SHP77 treated with DMSO at 0.1 percent for 48 hours (cell line): Measurements from ENCODE around the gene NLGN1.

Experiments
- DNase-seq: peaks from one replicate; lab custom pipeline; 2025; lab: John Stamatoyannopoulos, UW

Gene NLGN1

DNA sequence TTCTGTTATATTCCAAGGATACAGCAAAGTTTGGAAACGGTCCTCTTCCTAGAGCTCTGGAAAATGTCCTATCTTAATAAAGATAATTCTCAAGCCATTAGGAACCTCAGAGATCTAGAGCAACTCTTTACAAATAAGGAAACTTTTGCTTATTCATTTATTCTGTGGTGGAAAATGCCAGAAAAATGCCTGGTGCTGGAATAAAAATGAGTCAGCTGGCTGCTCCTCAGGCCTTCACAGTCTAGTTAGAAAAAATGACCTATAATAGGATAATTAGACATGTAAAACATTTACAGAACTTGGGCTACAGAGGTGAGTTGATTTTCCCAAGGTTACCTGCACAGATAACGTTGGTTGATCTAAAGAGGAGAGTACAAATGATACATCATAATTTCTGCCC lies 372.5 kb downstream of the NLGN1 start:
- DNase-seq, result no peak

DNA sequence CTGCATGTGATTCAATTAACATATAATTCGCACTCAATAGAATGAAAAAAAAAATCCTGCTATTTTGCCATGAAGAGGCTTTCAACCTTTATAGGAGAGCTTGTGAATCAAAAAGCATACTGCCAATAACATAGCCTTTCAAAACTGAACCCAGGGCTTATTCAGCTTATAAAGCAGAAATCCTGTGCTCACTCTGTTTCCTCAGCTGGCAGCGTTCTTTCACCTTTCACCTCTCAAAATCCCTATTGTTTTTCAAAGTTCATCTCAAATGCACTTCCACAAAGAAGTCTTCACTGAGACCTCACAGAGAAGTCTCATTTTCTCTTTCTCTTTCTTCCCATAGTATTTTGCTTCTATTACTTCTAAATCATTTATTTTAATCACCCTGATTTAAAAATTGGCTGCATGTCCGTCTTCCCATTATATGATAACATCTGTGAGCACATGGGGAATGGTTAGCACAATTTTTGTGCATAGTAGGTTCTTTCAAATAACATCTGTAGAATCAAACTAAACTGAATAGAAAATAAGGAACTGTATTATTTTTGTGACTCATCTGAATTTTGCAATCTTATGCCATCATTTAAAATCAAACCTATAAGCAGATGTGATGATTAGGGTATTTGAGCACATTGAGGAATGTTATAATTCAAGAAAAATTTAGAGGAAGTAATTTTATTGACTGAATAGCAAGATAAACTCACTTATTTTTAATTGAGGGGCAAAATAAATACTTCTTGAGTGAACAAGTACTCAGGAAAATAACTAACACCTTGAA lies 373.4 kb downstream of the NLGN1 start:
- no peak for DNase-seq

DNA sequence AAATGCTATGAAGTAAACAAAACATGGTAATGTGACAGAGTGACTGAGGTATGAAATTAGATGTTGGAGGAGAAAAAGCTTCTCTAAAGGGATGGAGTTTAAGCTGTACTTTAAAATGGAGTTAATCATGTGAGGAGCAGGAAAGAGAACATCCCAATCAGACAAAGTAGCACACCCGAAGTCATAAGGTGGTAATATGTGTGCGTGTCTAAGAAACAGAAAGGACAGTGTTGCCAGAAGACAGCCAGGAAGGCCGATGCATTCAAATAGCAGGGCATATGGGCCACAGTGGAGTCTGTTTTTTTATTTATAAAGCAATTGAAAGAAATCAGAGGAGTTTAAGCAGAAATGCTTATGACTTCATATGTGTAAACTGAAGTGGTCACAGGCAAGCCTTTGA lies 376.3 kb downstream of the NLGN1 start:
- DNase-seq, result no peak

DNA sequence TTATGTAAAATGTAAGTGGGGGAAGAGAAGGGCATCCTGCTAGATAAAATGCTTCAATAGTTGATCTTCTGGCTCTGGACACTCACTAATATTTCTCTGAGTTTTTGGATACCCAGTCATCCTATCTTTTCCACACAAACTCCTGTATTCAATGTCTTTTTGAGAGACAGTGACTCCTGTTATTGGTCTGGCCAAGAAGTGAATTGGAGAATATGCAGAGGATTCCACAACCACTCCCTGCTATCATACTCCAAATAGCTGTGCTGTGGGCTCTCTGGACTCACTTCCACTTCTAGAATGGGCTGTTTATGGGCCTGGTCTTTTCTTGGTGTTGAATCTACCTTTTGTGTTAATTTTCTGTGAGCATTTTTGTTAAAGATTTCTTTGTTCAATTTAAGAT lies 376.8 kb downstream of the NLGN1 start:
- no peak for DNase-seq

DNA sequence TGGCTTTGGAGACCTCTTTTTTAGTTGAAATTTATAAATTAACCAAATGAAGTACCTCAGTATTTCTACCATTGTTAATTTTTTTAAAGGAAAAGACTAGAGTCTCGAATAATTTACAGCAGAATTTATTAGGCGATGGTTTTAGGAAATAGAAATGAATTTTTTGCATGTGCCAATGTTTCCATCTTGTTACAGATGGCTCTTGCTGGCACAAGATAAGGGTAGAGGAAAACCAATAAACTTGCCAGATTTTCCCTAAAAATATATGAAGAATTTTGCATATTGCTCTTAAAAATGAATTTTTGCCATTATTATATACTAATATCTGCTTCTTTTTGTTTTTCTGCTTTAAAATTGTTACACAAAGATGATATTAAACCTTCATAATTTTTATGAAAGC lies 380.7 kb downstream of the NLGN1 start:
- DNase-seq, result no peak

DNA sequence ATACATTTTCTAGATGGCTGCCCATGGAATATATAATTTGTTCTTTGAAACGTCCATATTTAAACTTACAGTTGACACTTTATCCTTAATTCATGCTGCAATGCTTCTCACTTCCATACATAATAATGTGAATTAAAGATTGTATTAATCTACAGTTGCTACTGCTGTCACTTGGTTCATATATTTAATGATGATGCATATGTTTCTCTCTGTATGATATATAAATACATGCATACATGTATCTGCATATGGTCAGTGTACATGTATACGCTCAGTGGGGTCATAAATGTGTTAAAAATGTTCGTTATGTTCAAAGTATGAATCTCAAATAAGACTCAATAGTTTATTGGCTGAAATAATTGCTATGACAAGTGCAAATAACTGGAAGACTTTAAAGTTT lies 382.5 kb downstream of the NLGN1 start:
- DNase-seq, result no peak

DNA sequence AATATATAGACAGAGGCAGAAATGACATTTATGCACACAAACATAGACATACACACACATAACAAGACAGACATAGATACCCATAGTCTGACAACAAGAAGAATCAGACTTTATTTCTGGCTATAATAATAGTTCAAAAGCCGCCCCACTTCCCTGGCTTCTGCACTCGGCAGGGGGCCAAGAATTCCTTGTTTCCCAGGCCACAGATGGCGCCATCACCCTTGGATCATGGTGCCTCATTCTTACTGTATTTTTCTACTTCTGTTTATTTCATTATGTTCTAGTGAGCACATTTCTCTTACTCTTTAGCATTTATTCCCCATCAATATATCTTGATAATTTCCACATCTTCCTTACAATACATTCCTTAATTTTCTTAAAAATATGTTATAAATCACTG lies 387.5 kb downstream of the NLGN1 start:
- no peak for DNase-seq

DNA sequence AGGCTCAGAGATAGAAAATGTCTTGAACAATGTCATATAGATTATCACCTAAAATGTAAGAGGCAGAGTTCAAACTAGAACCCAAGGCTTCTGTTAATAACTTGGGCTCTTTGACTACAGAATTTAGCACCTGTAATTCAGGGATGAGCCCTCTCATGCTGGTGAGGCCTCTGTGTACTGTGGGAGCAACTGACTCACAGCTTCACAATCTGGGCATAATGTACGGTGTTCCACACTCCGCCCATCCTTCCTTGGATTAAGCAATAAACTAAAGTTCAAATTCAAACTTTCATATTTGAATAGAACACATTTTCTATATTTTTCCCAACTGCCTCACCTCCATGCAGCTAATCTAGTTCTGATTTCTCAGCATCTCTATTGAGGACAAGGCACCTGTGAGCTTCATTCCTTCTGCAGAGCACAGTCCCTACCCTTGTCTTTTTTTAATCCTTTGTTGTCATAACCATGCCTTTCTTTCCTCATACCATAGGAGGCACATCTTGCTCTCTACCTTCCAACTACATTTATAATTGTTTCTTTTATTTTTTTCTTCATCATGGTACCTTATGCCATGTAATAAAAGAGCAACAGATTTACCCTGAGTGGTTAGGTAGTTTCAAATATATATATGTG lies 392.1 kb downstream of the NLGN1 start:
- no peak for DNase-seq

DNA sequence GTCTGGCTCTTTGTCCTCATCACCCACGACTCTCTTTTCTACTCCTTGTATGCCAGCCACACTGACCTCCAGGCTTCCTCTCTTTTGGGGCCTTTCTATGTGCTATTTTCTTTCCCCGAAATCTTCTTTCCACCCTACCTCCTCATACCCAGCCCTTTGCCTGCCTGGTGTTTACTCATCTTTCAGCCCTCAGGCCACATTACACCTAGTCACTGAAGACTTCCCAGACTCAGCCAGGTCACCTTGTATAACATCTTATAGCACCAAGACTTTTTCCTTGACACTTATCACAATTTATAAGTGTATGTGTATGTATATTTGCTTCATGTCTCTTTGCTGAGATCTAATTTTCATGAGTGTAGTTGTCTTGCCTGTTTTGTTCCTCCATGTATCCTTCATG lies 396.4 kb downstream of the NLGN1 start:
- DNase-seq, result no peak

DNA sequence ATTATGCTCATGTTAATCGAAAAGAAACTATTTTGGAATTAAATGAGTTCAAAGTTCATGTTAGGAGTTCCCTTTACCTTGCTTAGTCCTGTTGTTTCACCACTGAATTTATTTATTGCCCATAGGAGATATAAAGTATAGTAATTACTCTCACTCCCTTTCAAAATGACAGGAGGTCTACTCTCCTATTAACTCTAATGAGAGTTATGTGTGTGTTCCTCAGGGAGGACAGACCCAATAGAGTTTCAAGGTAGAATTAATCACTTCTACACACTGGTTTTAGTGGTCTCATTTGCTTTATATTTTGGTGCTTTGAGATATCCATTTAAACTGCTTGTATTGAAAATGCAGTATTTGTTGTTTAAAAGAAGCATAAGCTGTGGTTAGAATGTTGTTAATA lies 398.9 kb downstream of the NLGN1 start:
- DNase-seq, result no peak

DNA sequence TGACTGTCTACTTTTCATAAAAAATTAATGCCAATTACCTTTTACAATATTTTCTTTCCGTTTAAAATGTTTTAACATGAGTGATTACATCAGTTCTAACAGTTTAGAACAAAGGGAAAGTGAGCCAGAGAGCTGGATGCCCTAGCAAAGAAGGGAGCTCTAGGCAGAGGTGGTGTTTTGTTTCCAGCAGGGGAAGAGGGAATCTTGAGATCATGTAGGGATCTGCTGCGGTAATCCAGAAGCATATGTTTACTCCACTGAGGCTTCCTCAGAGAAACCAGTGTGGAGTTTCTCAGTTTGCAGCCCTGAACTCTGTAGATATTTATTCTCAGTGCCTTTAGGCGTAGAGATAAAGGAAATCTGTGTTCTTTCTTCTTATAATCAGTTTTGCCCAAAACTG lies 399.3 kb downstream of the NLGN1 start:
- no peak for DNase-seq

DNA sequence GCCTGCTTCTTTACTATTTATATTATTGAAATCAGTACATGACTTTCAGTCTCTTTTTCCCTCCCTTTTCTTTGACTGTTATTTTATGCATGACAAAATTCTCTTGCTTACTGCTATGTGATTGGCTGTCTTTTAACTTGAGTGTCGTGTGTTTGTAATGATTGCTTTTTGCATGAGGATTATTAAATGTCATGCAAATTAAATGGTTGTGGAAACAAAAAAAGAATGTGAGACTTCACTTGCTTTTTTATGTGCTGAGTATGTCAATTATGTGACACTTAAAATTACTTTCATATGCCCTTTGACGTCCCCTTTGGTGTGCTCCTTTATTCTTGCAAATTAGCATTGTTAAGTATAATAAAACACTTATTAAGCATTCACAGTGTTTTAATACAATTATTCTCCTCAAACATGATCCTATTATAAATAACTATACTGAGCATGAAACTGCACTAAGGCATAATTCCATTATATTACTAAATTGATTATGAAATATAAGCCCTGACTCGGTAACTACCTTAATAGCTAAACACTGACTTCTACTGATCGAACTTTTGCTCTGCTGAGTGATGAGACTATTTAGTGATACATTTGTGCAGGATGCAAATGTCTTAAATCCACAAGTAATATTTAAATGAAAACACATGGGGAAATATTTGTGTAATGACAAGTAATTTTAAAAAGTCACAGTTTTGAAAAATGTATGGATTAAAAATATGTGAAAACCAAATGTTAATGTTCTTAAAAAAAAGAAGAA lies 401.7 kb downstream of the NLGN1 start:
- DNase-seq, result no peak

DNA sequence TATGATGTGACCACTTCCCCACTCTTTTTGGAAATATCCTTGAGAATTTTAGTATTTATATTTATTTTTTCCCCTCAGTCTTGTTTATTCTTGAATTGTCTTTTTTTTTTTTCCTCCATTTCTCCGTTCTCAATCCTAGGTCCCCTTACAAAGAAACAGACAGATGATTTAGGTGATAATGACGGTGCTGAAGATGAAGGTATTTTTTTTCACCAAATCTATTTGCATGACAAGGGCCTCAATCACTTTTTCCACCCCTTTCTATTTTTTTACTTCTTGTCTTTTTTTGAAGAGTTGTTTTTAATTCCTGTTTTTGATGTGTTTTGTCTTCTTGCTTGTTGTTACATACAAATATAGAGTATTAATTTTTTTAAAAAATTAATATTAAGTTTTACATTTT lies 402.6 kb downstream of the NLGN1 start:
- DNase-seq, result no peak

DNA sequence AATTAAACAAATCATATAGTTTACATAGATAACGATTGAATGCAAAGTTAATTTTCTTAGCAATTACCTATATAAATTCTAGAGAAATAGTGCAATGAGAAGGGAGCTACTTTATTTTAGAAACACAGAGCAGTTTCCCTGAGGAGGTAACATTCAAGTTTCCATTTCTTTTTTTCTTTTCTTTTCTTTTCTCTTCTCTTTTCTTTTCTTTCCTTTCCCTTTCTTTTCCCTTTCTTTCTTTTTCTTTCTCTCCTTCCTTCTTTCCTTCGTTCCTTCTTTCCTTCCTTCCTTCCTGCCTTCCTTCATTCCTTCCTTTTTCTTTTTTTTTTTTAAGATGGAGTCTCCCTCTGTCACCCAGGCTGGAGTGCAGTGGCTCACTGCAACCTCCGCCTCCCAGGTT lies 417.3 kb downstream of the NLGN1 start:
- no peak for DNase-seq

DNA sequence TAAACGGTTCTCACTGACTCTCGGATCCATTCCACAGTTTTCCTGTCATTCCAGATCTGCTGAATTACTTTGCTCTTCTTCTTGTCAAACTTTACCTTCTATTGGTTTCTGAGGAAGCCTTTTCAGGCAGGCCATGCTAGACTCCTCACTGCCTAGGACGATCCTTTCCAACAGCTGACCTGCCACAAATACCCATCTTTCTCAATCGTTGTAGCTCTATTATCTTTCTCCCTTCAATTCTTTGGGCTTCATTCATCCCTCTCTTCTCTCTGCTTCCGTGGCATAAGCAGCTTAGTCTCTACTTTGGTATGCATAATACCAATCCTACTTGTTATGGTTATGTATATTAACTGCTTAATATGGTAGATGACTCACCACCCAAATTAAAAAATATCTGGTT lies 421.8 kb downstream of the NLGN1 start:
- DNase-seq, result no peak

DNA sequence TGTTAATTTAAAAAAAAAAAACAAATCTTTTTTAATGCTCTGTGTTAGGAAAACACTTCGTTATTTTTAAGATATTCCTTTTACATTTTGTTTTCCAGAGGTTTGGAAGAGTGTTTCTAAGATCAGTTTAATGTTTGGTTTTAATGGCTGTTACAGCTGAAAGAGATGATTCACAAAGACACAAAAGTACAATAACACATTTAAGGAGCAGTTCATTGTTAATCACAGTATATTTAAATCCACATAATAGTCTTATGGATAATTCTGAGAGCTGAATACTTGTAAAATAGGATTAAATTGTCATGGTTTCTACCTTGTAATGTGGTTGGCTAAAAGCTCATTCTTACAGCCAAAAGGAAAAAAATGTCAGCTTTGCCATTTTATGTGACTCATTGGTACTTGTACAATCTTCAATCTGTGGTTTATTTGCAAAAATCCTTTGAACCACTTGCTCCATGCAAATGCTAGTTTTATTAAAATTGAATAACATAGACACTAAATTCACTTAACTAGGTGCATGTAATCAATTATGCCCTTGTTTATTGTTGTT lies 426.4 kb downstream of the NLGN1 start:
- no peak for DNase-seq

DNA sequence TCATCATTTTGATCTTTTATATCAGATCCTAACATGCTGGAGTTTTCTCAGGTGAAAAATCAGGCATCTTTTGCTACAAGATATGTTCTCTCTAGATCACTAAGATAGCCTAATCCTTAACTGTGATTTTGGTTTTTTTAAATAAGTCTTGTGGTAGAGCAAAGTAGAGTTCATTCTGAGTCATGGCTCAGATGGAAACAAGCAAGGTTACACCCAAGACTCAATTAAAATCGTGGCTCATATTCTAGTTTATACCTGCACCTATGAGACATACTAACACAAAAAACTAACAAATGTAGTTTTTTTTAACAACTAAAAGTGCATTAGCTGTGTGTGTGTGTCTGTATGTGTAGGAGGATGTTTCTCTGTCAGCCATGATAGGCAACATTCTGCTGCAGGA lies 428.2 kb downstream of the NLGN1 start:
- DNase-seq, result no peak

DNA sequence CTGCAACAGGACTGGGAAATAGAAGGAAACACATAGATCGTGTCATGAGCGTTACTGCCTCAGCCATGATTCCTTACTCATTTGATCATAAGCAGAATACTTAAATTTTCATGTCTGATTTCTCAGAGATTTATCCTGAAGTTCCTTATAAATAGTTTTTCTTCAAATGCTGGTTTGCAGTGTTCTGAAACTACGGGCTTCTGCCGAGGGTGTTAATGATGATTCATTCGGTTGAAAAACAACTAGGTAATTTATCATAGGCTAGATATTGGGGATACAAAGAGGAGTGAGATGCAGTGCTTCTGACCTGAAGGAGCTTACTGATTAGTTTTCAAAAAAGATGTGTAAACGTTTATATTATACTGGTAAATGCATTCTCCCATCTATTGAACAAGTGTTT lies 428.9 kb downstream of the NLGN1 start:
- DNase-seq, result no peak

DNA sequence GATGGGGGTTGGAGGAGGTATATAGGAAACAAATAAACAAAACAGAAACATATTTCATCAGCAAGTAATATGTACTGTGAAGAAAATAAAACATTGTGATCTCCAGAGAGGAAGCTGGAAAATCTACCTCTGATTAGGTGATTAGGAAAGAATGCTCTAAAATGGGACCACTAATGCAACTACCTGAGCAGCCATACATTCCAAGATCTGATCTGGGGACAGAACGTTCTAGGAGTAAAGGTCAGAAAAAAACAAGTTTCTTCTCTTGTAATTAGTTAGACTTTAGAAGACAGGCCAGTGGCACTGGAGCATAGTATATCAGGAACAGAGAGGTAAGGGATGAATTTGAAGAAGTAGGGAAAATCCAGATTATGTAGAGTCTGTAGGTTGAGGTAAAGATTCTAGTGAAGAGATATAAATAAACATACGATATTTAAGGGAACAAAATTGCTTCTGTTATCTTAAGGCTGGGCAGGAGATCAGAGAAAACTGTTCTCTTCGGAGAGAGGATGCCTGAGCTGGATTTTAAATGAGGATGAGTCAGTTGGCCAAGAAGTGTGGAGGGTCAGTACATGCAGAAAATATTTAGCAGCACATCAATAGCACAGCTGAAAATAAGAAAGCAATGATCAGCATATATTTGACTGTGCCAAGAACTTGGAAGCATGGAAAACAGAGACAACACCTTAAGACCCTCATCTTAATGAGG lies 429.5 kb downstream of the NLGN1 start:
- no peak for DNase-seq

DNA sequence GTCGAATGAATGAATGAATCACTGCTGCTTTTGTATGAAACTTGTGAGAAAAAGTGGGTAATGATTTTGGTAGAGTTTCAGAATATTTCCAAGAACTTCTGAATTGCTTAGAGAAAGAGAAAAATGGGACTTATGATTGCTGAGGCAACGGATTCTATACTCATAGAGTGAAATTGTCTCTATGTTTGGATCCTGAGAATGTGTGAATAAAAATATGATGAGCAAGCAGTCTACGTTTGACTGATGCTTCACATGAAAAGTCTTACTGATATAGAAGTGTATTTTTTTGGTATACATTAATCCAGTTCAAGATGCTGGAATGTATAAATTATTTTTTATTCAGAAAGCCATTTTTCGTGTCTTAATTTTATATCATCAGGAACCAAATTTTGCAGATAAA lies 441.1 kb downstream of the NLGN1 start:
- DNase-seq, result no peak

DNA sequence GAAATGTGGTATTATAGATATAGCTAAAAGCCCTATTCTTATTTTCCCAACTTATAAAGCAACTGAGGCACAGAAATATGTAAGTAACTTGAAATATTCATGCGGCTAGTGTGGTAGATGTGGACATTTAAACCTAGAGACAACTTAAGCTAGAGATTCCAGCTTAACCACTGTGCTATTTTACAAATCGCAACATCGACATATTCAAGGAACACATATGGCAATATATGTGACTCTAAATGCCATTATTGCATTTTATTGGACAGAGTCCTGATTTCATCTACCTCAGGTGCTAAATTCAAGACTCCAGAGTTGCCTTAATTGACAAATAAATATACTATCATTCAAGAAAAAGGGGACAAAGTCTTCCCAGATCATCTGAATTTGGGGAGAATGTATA lies 442.3 kb downstream of the NLGN1 start:
- no peak for DNase-seq

DNA sequence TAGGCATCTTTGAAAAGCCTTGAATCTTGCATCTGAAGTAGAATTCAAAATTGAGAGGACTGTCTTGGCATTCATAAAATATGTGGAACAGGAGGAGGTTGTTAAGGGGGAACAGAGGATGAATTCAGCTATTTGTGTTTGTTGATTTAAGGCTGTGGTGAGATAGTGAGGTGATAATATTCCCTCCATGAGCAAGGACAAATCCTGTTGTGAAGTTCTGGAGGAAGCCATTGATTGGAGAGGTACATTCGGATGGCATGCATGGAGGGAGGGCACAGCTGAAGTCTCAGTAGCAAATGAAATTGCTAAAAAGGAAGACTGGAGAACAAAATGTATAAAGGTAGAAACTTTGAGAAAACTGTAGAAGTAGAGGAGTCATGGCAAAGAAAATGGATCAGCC lies 443.8 kb downstream of the NLGN1 start:
- DNase-seq, result no peak
